Neural cell (in vitro differentiated cells): Measurements from ENCODE around the gene NOTCH4. TPM values are rescaled to one million over a fixed set of nuclear protein-coding genes. Genes with fewer than 3 reads are reported as not detected.
A peak's percentile ranks its signal among the peaks of the same experiment; 100 is the strongest.

ENCODE experiments used
- H2AFZ ChIP-seq: fragments of 200-600, 300-800 bp; sonication (generic), shearing (Covaris generic); 2 replicates; pipeline ENCODE4 v1.6.0; 2014; ENCODE audit warnings: low read depth, mild to moderate bottlenecking, antibody characterized with exemption, low read length, moderate library complexity
- H3F3A ChIP-seq: fragments of 200-600 bp; shearing (Covaris generic); 2 replicates; pipeline ENCODE4 v1.6.1; 2016; ENCODE audit warnings: mild to moderate bottlenecking, moderate library complexity, mixed read lengths, antibody characterized with exemption, low read length; ENCODE audit not compliant: insufficient read depth, poor library complexity, severe bottlenecking
- H3K27ac ChIP-seq: fragments of 200-600, 300-800 bp; sonication (generic), shearing (Covaris generic); 2 replicates; pipeline ENCODE4 v1.5.1; 2014; ENCODE audit warnings: mild to moderate bottlenecking, low read length, moderate library complexity
- H3K27me3 ChIP-seq: fragments of 300-800, 200-600 bp; sonication (generic), shearing (Covaris generic); 2 replicates; pipeline ENCODE4 v1.6.0; 2014; ENCODE audit warnings: mild to moderate bottlenecking, low read depth, low read length, moderate library complexity; ENCODE audit not compliant: insufficient read depth
- H3K36me3 ChIP-seq: fragments of 300-800, 200-600 bp; sonication (generic), shearing (Covaris generic); 2 replicates; pipeline ENCODE4 v1.5.1; 2014; ENCODE audit warnings: mild to moderate bottlenecking, antibody characterized with exemption, low read length, moderate library complexity; ENCODE audit not compliant: insufficient read depth
- H3K4me2 ChIP-seq: fragments of 300-800, 200-600 bp; sonication (generic), shearing (Covaris generic); 2 replicates; pipeline ENCODE4 v1.6.0; 2014; ENCODE audit warnings: mild to moderate bottlenecking, low read length
- H3K4me3 ChIP-seq: fragments of 300-800, 200-600 bp; sonication (generic), shearing (Covaris generic); 2 replicates; pipeline ENCODE4 v1.5.1; 2014; ENCODE audit warnings: mild to moderate bottlenecking, low read length, moderate library complexity
- H3K79me2 ChIP-seq: fragments of 200-600 bp; shearing (Covaris generic); replicated peaks from 2 replicates; pipeline ENCODE4 v1.6.0; 2014; ENCODE audit warnings: mild to moderate bottlenecking, low read length, moderate library complexity; ENCODE audit not compliant: insufficient read depth
- H3K9ac ChIP-seq: fragments of 300-800, 200-600 bp; sonication (generic), shearing (Covaris generic); 2 replicates; pipeline ENCODE4 v1.6.1; 2016; ENCODE audit warnings: mild to moderate bottlenecking, low read length, mixed read lengths
- H3K9me2 ChIP-seq: fragments of 200-600 bp; shearing (Covaris generic); 2 replicates; pipeline ENCODE4 v1.6.1; 2016; ENCODE audit warnings: mild to moderate bottlenecking, low read length, mixed read lengths; ENCODE audit not compliant: insufficient read depth
- H3K9me3 ChIP-seq: fragments of 200-600, 300-800 bp; sonication (generic), shearing (Covaris generic); 2 replicates; pipeline ENCODE4 v1.6.1; 2016; ENCODE audit warnings: mild to moderate bottlenecking, mixed run types, low read length, moderate library complexity, mixed read lengths
- H4K20me1 ChIP-seq: fragments of 200-600 bp; shearing (Covaris generic); 2 replicates; pipeline ENCODE4 v1.6.1; 2016; ENCODE audit warnings: mild to moderate bottlenecking, mixed run types; ENCODE audit not compliant: insufficient read depth
- CTCF ChIP-seq: fragments of 450-650 bp; IDR thresholded peaks from 2 replicates; pipeline ENCODE4 v1.5.1; 2014; ENCODE audit warnings: antibody characterized with exemption, mild to moderate bottlenecking, moderate library complexity; ENCODE audit not compliant: poor library complexity, severe bottlenecking
- EP300 ChIP-seq: fragments of 450-650 bp; conservative IDR thresholded peaks from 2 replicates; pipeline ENCODE4 v1.6.1; 2014; ENCODE audit warnings: antibody characterized with exemption, mild to moderate bottlenecking, moderate library complexity; ENCODE audit not compliant: poor library complexity, severe bottlenecking
- EZH2 ChIP-seq: fragments of 200-600, 300-800 bp; shearing (Covaris generic), sonication (generic); IDR thresholded peaks from 2 replicates; pipeline ENCODE4 v1.6.1; 2014; ENCODE audit warnings: antibody characterized with exemption, low read length, borderline replicate concordance, mild to moderate bottlenecking; ENCODE audit not compliant: insufficient read depth, poor library complexity, severe bottlenecking
- MXI1 ChIP-seq: fragments of 450-650 bp; conservative IDR thresholded peaks from 2 replicates; pipeline ENCODE4 v1.6.1; 2014; ENCODE audit warnings: antibody characterized with exemption, mild to moderate bottlenecking; ENCODE audit not compliant: poor library complexity, severe bottlenecking
- POLR2AphosphoS5 ChIP-seq: IDR thresholded peaks from 2 replicates; pipeline ENCODE4 v1.6.1; 2012
- RAD21 ChIP-seq: fragments of 450-650 bp; conservative IDR thresholded peaks from 2 replicates; pipeline ENCODE4 v1.6.1; 2014; ENCODE audit warnings: antibody characterized with exemption, mild to moderate bottlenecking, moderate library complexity
- REST ChIP-seq: IDR thresholded peaks from 2 replicates; pipeline ENCODE4 v1.6.1; 2012; ENCODE audit warnings: borderline replicate concordance
- SMC3 ChIP-seq: fragments of 450-650 bp; conservative IDR thresholded peaks from 2 replicates; pipeline ENCODE4 v1.6.1; 2014; ENCODE audit warnings: antibody characterized with exemption, mild to moderate bottlenecking, moderate library complexity; ENCODE audit not compliant: poor library complexity
- TAF1 ChIP-seq: IDR thresholded peaks from 2 replicates; pipeline ENCODE4 v1.6.1; 2012; ENCODE audit warnings: low read depth
- polyA plus RNA-seq: library from polyadenylated mRNA; depleted of rRNA; stranded (reverse); fragments of >200 nt; gene quantifications from 2 replicates; pipeline ENCODE4 v1.2.3, GENCODE V29; 2014

The NOTCH4 gene
- polyA plus RNA-seq, 1 donor from 2014 or later, result 5.5 TPM

GRCh38 chr6:32204268-32204715 lies 19.6 kb downstream of the NOTCH4 start:
- Histone ChIP-seq H2AFZ (no peak overlapping the region), H3K9ac (no peak overlapping the region), H3K27me3 (no peaks in the 10 kb centered on the region), H3K4me3 (no peak overlapping the region), H3K79me2 (no peaks in the 10 kb centered on the region), H3K9me3 (no peaks in the 10 kb centered on the region), H4K20me1 (no peaks in the 10 kb centered on the region), H3K9me2 (no peaks in the 10 kb centered on the region), H3K4me2 (no peak overlapping the region), H3K36me3 (no peaks in the 10 kb centered on the region), H3K27ac (no peak overlapping the region), H3F3A (no peaks in the 10 kb centered on the region)
- no peak for TF ChIP-seq EP300
- no peak for TF ChIP-seq MXI1
- TF ChIP-seq SMC3, result no peak
- no peak for TF ChIP-seq CTCF
- no peak for TF ChIP-seq RAD21
- no peak for TF ChIP-seq TAF1
- no peak for TF ChIP-seq EZH2

GRCh38 chr6:32203426-32204267 lies 20.2 kb downstream of the NOTCH4 start:
- Histone ChIP-seq H3K36me3 (no peaks in the 10 kb centered on the region), H4K20me1 (no peaks in the 10 kb centered on the region), H3K4me2 (no peak overlapping the region), H3K4me3 (no peak overlapping the region), H3K9me2 (no peaks in the 10 kb centered on the region), H3K27me3 (no peaks in the 10 kb centered on the region), H2AFZ (no peak overlapping the region), H3K27ac (peak overlapping the region; percentile 44), H3K9ac (peak overlapping the region; percentile 29), H3F3A (no peaks in the 10 kb centered on the region), H3K79me2 (no peaks in the 10 kb centered on the region), H3K9me3 (no peaks in the 10 kb centered on the region)
- TF ChIP-seq EP300, result peak; percentile 26
- TF ChIP-seq EZH2, result no peak
- no peak for TF ChIP-seq REST
- TF ChIP-seq TAF1, result no peak
- TF ChIP-seq SMC3, result no peak
- TF ChIP-seq POLR2AphosphoS5, result no peak
- no peak for TF ChIP-seq CTCF
- TF ChIP-seq MXI1, result no peak
- no peak for TF ChIP-seq RAD21
